ENCODE measurements around the gene CRELD2.

Gene CRELD2

DNA sequence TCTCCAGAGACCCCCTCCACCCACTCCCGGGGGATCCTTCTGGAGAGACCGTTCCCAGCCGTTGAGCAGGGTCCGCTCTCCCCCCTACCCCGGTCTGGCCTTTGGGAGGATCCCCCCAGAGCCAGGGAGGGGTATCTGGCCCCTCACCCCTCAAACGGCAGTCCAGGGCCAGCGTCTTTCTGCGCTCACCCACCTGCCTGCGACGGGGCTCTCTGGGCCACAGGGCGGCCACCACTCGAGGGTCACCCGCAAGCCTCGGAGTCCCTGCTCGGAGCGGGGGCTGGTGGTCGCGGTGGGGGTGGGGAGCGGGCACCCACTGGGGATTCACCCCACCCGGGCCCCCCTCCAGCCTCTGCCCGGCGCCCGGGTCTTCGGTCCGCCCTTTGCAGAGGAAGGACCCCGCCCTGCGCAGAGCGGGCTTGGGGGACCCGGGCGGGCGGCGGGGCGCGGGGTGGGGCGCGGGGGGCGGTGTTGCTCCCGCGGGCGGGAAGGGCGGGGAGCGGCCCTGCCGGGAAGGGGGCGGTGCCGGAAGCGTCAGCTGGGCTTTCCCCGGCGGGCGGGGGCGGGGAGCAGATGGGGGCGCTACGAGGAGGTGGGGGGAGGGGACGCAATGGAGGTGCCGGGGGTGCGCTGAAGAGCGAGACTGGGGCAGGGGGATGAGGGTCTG lies 16.6 kb downstream of the CRELD2 start:
- TF ChIP-seq, protein P1, sequence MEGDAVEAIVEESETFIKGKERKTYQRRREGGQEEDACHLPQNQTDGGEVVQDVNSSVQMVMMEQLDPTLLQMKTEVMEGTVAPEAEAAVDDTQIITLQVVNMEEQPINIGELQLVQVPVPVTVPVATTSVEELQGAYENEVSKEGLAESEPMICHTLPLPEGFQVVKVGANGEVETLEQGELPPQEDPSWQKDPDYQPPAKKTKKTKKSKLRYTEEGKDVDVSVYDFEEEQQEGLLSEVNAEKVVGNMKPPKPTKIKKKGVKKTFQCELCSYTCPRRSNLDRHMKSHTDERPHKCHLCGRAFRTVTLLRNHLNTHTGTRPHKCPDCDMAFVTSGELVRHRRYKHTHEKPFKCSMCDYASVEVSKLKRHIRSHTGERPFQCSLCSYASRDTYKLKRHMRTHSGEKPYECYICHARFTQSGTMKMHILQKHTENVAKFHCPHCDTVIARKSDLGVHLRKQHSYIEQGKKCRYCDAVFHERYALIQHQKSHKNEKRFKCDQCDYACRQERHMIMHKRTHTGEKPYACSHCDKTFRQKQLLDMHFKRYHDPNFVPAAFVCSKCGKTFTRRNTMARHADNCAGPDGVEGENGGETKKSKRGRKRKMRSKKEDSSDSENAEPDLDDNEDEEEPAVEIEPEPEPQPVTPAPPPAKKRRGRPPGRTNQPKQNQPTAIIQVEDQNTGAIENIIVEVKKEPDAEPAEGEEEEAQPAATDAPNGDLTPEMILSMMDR (IDR thresholded peaks at IDR 0.05) = no peak
- Histone ChIP-seq H3K36me3 (ENCODE audit: control insufficient read depth, insufficient read depth, low read length) (no peaks in the 10 kb centered on the region), H3K9me3 (ENCODE audit: control insufficient read depth, low read length) (no peaks in the 10 kb centered on the region), H3K27me3 (ENCODE audit: control insufficient read depth, insufficient read depth, low read length) (no peaks in the 10 kb centered on the region), H3K4me1 (peaks cover 5% of the 10 kb centered on the region), H3K79me2 (no peaks in the 10 kb centered on the region), H3K27ac (peak overlapping the region; percentile 71), H3K9ac (no peak overlapping the region), H3K4me2 (ENCODE audit: low read length) (no peak overlapping the region), H3K4me3 (ENCODE audit: low read depth, low read length) (peak overlapping the region; percentile 18), H2AFZ (no peak overlapping the region)

DNA sequence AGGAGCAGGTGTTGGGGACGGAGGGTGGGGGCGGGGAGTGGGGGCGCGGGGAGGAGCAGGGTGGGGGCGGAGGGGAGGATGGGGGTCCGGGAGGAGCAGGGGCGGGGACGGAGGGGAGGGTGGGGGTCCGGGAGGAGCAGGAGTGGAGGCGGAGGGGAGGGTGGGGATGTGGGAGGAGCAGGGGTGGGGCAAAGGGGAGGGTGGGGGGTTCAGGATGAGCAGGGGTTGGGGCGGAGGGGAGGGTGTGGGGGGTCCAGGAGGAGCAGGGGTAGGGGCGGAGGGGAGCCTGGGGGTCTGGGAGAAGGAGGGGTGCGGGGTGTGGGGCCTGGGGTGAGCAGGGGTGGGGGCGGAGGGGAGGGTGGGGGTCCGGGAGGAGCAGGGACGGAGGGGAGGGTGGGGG lies 17.1 kb downstream of the CRELD2 start:
- Histone ChIP-seq H3K9ac (no peak overlapping the region), H3K36me3 (ENCODE audit: control insufficient read depth, insufficient read depth, low read length) (no peaks in the 10 kb centered on the region), H3K4me2 (ENCODE audit: low read length) (no peak overlapping the region), H3K4me3 (ENCODE audit: low read depth, low read length) (no peak overlapping the region), H2AFZ (no peak overlapping the region), H3K27me3 (ENCODE audit: control insufficient read depth, insufficient read depth, low read length) (no peaks in the 10 kb centered on the region), H3K4me1 (peaks cover 5% of the 10 kb centered on the region), H3K9me3 (ENCODE audit: control insufficient read depth, low read length) (no peaks in the 10 kb centered on the region), H3K27ac (no peak overlapping the region), H3K79me2 (no peaks in the 10 kb centered on the region)
- TF ChIP-seq, protein P1 (IDR thresholded peaks at IDR 0.05) = no peak

DNA sequence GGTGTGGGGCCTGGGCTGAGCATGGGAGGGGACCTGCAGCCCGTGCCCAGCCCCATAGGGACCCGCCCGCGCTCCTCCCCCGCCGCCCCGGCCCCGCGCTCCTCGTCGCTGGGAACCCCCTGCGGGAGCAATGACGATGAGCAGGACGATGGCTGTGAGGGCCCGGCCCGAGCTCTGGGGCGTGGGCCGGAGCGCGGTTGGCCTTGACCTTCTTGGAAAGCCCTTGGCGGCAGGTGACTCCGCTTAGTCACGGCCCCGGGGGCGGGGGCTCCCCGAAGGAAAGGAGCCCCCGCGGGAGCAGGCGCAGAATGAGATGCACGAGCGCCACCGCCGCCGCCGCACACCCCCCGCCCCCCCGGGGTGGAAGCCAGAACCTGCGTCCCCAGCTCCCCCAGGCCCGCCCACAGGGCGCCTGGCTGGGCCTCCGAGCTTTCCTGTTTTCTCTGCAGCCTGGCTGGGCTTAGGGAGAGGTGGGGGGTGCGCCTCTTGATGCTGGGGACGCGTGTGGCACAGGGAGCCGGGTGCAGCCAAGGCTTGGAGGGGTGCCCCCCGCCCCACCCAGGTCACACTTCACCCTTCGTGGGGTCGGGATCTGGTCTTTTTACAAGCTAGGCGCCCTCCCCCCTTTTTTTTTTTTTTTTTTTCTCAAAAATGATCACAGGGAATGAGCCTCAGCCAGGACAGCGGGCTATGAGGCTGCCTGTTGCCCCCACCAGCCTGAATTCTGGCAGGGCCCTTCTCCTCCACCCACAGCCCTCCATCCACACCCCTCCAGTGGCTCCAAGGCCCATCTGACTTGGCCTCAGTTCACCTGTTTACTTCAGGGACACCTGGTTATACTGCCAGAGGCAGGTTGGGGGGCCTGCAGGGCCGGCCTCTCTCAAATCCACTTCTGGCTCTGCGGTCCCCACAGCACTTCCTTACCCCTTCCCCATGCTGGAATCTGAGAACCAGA lies 17.9 kb downstream of the CRELD2 start:
- Histone ChIP-seq H3K4me1 (peaks cover 5% of the 10 kb centered on the region), H3K4me2 (ENCODE audit: low read length) (peak overlapping the region; percentile 47), H3K36me3 (ENCODE audit: control insufficient read depth, insufficient read depth, low read length) (no peaks in the 10 kb centered on the region), H3K27ac (peak overlapping the region; percentile 73), H3K9me3 (ENCODE audit: control insufficient read depth, low read length) (no peaks in the 10 kb centered on the region), H3K79me2 (no peaks in the 10 kb centered on the region), H2AFZ (peak overlapping the region; percentile 83), H3K4me3 (ENCODE audit: low read depth, low read length) (peak overlapping the region; percentile 41), H3K9ac (no peak overlapping the region), H3K27me3 (ENCODE audit: control insufficient read depth, insufficient read depth, low read length) (no peaks in the 10 kb centered on the region)
- TF ChIP-seq, protein P1 (IDR thresholded peaks at IDR 0.05) = no peak

DNA sequence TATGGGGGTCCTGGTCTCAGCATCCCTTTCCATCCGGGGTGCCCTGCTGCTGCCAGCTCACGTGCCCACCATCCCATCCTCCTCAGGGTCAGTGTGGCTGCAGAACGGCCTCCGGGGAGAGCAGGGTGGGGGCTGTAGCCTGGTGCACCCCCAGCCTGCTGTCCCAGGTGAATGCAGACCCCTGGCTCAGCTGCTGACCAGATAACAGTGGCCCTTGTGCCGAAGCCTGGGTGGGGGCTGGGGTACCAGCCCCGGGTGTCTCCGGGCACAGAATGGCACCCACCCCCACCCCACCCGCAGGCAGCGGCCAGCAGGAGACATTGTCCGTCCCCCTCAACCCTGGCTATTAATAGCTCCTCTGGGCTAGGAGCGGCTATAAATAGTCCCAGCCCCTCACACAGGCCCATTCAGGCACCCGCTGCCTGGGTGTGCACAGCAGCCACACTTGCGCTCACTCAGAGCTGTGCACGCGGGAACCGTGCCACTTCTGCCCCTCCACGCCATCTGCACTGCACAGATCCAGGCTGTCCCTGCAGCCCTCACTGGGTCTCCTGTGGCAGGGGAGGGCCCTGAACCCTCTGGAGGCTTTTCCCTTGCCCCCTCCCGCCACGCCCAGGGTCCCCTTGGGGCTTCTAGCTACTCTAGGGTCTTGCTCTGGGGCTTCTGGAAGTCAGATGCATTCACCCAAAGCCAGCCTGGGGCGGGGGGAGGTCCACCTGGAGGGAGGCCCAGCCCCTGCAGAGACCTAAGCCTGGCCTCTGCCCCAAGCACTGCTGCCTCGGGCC lies 18.7 kb downstream of the CRELD2 start:
- Histone ChIP-seq H3K9ac (no peak overlapping the region), H2AFZ (no peak overlapping the region)

More for the DNA sequence above, 18.7 kb downstream of the CRELD2 start:
- Histone ChIP-seq H3K27me3 (ENCODE audit: control insufficient read depth, insufficient read depth, low read length) (no peaks in the 10 kb centered on the region), H3K9me3 (ENCODE audit: control insufficient read depth, low read length) (no peaks in the 10 kb centered on the region), H3K27ac (peak overlapping the region; percentile 73), H3K4me1 (peaks cover 5% of the 10 kb centered on the region), H3K4me3 (ENCODE audit: low read depth, low read length) (no peak overlapping the region), H3K79me2 (no peaks in the 10 kb centered on the region), H3K36me3 (ENCODE audit: control insufficient read depth, insufficient read depth, low read length) (no peaks in the 10 kb centered on the region), H3K4me2 (ENCODE audit: low read length) (no peak overlapping the region)
- TF ChIP-seq, protein P1 (IDR thresholded peaks at IDR 0.05) = no peak

All from parathyroid adenoma (tissue), 2 donors.